Fibroblast of upper back skin (primary cell): ENCODE results near the gene NEK10.
A peak's percentile ranks its signal among the peaks of the same experiment; 100 is the strongest.

Source experiments
- DNase-seq: peaks from one replicate; pipeline ENCODE4 v3.0.0-alpha.2; 2013

NEK10 gene

GRCh38 chr3:27224197-27224596 lies 145.0 kb downstream of the NEK10 start:
- DNase-seq, result no peak

- DNase-seq, result no peak
These were observed 147.8 kb downstream of the NEK10 start for GRCh38 chr3:27221264-27221932.

GRCh38 chr3:27220166-27220565 lies 149.0 kb downstream of the NEK10 start:
- DNase-seq, result no peak

- peak; percentile 25 for DNase-seq
These were observed 149.9 kb downstream of the NEK10 start for GRCh38 chr3:27219127-27219845.

GRCh38 chr3:27216955-27217552 lies 152.1 kb downstream of the NEK10 start:
- DNase-seq, result peak; percentile 72

- DNase-seq, result no peak
These were observed 152.8 kb downstream of the NEK10 start for GRCh38 chr3:27216295-27216855.

GRCh38 chr3:27213450-27213849 lies 155.7 kb downstream of the NEK10 start:
- DNase-seq, result no peak

GRCh38 chr3:27209617-27210264 lies 159.4 kb downstream of the NEK10 start:
- DNase-seq, result no peak

GRCh38 chr3:27208961-27209616 lies 160.1 kb downstream of the NEK10 start:
- DNase-seq, result no peak

GRCh38 chr3:27202959-27203358 lies 166.2 kb downstream of the NEK10 start:
- no peak for DNase-seq

GRCh38 chr3:27201492-27201891 lies 167.7 kb downstream of the NEK10 start:
- DNase-seq, result no peak

- no peak for DNase-seq
These were observed 168.3 kb downstream of the NEK10 start for GRCh38 chr3:27200721-27201489.

GRCh38 chr3:27194861-27195483 lies 174.2 kb downstream of the NEK10 start:
- DNase-seq, result peak; percentile 22

GRCh38 chr3:27193056-27193455 lies 176.1 kb downstream of the NEK10 start:
- DNase-seq, result no peak

GRCh38 chr3:27186013-27186412 lies 183.2 kb downstream of the NEK10 start:
- DNase-seq, result no peak

GRCh38 chr3:27185231-27185989 lies 183.8 kb downstream of the NEK10 start:
- DNase-seq, result no peak

- DNase-seq, result no peak
These were observed 184.9 kb downstream of the NEK10 start for GRCh38 chr3:27184261-27184660.

- no peak for DNase-seq
These were observed 192.9 kb downstream of the NEK10 start for GRCh38 chr3:27176256-27176655.

- no peak for DNase-seq
These were observed 194.7 kb downstream of the NEK10 start for GRCh38 chr3:27174530-27174929.

- no peak for DNase-seq
These were observed 198.1 kb downstream of the NEK10 start for GRCh38 chr3:27171113-27171512.

GRCh38 chr3:27166888-27167287 lies 202.3 kb downstream of the NEK10 start:
- peak; percentile 97 for DNase-seq
